NOMO-1 treated with dmso at 0.1 percent for 144 hours (cell line): Measurements from ENCODE around the gene PDZD11.
"Not testable (repeated sequence)": the region's sequence is repeated elsewhere in the genome, so short reads cannot be mapped to it uniquely, and the experiment has no call there.

Experiments
- DNase-seq: peaks from one replicate; lab custom pipeline; 2025; ENCODE audit not compliant: unreplicated experiment; lab: John Stamatoyannopoulos, UW

The PDZD11 gene

DNA sequence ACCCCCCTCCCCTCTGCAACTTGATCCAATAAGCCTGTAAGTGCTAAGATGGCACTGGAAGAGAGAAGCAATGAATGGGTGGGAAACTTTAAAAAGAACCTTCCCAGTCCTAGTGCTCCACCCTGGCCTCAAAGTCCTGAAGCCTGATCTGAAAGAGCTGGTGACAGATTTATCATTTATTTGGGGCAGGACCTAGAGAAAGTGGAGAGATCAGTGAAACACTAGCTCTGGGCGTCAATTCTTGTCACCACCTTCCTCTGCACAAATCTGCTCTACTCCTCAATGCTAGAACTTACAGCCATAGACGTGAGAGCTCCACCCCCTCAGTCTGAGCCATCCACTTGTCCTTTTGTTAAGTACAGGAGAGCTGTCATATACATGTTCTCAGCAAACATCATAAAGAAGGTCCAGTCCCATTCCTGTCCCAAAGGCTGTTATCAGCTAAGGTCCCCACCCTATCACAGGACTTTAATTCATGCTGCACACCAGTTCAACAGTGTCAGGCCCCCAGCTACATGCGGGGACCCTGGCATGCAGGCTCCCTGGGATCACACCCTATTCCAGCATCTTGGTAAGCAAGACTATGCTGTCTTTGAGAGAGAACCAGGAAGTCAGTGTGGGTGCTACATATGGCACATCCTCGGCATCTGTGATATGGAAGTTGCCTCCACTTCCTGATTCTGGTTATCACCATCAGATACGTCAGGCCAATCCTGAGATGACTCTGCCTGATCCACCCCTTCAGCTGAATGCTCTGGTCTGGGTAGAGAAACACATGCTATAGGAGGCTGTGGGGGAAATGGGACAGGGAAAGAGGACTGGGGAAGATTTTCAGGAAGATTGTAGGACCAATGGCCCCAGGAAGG, 32.1 kb downstream of the PDZD11 start:
- no peak for DNase-seq

DNA sequence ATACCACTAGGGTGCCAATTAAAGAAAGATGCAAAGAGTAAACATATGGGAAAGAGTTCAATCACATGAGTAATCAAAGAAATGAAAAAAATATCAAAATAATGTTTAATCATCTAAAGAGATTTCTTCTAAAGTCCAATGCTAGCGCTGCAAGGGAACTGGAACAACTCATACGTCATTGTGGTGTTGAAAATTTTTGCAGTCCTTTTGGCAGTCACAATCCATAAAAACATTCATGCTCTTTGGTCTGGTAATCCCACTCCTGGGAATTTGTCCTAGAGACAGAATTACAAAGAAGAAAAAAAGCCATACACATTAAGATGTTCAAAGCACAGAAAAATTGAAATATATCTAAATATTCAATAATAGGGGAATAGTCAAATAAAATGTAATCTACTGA, 34.3 kb downstream of the PDZD11 start:
- no peak for DNase-seq

DNA sequence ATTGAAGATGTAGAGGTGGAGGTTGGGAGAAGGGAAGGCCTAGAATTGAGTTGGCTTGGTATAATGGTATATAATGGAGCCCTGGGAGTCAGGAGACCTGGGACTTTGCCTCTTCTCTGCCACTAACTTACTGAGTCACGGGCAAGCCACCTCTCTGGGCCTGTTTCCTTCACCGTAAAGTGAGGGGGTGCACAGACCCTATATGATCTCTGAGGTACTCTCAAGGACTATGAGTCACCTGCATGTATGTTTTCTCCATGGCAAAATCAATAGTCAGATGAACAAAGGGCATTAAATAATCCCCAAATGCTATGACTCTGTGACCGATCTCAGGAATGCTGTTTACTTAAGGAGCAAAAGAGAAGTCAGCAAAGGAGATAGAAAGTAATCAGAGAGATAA, 34.8 kb downstream of the PDZD11 start:
- DNase-seq, result no peak

DNA sequence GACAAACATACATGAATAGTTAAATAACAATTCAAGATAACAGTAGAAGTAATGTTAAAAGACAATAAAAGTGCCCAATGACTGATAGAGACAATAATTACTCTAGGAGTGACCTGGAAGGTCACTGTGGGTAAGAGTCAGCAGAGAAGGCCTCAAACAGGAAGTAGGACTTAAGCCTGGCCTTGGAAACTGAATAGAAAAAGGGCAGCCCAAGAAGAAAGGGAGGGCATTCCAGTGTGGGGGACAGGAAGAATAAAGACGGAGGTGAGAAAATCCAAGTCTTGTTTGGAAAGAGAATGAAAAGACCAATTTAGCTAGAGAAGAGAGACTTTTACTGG, 35.7 kb downstream of the PDZD11 start:
- no peak for DNase-seq

DNA sequence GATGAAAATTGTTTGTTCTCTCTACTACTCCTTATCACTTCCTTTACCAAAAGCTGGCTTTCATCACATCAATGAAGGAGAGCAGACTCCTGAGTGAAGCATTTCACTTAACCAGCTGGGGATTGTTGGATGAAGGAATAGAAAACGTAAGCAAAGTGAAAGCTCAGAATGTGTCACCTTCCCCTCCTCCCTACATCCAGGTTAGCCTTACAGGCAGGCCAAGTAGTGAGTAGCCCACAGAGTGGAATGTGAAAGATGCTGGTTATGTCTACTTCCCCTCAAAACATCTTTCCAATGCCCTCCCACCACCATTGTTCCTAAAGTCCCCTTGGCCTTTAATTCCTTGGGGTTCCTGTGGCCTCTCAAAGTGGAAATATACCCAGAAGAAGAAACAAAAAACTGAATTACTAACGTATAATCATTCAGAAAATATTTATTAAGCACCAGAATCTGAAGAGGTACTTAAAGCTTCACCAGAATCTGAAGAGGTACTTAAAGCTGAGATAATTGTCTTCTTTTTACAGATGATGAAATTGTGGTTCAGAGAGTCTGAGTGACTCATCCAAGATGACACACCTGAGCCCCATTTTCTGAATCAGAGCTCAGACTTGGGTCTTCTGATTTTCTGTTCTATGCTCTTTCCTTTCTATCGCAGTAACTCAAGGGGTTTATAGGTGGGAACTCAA, 36.2 kb downstream of the PDZD11 start:
- no peak for DNase-seq

DNA sequence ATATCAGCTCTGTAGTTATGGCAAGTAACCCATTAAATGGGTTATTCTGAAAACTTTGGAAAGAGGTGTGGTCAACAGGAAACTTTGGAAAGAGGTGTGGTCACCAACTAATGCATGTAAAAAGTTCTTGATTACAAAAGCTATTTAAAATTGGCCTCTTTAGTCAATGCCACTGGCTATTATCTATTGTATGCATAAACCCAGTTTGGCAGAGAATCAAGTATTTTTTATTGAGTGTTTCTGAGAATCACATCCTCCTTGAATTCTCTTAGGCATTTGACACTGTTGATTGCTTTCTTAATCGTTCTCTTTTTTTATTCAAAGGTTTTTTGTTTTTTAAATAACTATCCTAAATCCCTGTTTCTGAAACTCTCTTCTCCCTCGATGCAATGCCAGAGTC, 37.2 kb downstream of the PDZD11 start:
- no peak for DNase-seq

DNA sequence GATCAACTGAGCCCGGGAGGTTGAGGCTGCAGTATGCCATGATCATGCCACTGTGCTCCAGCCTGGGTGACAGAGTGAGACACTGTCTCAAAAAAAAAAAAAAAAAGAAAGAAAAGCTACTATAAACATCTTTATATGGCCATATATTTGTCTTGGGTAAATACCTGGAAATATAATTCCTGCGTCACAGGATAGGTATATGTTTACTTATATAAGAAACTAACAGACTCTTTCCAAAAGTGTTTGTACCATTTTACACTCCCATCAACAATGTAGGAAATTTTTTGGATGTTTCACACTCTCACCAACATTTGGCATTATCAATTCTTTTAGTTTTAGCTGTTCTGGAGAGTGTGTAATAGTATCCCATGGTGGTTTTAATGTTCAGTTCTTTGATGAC, 42.5 kb downstream of the PDZD11 start:
- no peak for DNase-seq

DNA sequence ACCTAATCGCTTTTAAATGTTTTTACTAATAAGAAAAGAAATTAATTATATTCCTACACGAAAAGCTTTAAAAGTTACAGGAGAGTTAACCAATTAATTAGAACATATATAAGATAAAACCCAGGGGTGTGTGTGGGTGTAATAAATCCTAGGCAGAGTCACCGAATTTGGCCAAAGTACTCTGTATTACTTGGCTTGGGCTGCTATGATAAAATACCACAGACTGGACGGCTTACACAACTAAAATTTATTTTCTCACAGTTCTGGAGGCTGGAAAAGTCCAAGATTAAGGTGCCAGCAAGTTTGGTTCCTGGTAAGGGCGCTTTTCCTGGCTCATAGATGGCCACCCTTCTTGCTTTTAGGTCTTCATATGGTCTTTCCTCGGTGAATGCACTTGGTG, 44.8 kb downstream of the PDZD11 start:
- no peak for DNase-seq

DNA sequence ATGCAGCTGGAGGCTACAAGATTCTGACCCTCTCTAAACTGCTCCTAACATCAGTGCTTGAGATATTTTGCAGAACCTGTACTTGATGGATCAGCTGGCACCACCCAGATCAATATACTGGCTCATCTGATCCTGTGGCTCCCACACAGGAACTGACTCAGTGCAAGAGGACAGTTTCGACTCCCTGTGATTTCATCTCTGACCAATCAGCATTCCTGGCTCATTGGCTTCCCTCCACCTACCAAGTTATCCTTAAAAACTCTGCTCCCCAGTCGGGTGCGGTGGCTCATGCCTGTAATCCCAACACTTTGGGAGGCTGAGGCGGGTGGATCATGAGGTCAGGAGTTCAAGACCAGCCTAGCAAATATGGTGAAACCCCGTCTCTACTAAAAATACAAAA, 46.1 kb downstream of the PDZD11 start:
- DNase-seq, result not testable (repeated sequence)

DNA sequence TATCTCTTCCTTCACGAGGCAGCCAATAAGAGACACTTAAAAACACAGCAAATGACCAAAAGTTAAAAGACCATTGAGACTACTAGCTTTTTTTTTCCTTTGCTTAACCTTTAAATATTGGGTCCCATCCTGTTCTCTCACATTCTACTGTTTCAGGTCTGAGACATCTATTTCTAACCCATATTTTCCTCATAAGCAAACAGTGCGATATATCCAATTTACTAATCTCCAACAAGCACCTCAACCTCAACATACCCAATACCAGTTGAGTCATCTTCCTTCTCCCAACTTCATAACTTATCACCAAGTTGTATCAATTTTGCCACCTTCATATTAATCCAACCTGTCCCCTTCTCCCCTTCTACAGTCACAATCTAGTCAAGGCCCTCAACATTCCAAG, 48.2 kb downstream of the PDZD11 start:
- DNase-seq, result no peak

DNA sequence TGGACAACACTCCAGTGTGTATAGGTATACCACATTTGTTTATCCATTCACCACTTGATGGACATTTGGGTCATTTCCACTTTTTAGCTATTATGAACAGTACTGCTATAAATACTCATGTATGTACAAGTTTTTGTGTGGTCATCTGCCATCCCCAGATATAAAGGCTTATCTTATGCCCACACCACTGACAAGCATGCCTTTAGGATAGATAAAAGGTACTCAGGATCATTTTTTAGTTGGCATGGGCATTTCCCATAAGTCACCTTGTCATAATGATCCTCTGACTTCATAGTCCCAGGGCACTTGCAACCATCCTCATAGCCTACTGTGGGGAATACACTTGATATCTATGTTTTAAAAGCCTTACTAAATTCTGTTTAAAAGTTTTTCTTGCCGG, 49.0 kb downstream of the PDZD11 start:
- DNase-seq, result no peak
